H9 (cell line): Measurements from ENCODE around the gene NRROS. TPM values are rescaled to one million over a fixed set of nuclear protein-coding genes. Genes with fewer than 3 reads are reported as not detected.

ENCODE experiments used
- DNase-seq: peaks from one replicate; pipeline ENCODE4 v3.0.0-alpha.2; 2017
- H2AFZ ChIP-seq: one replicate; pipeline ENCODE4 v1.6.1; 2013; ENCODE audit warnings: mild to moderate bottlenecking, low read length, control low read depth, moderate library complexity
- H2AK5ac ChIP-seq: 2 replicates; pipeline ENCODE4 v1.6.1; 2013; ENCODE audit warnings: low read length, control low read depth, mixed read lengths; ENCODE audit not compliant: insufficient read length
- H2BK120ac ChIP-seq: one replicate; pipeline ENCODE4 v1.6.1; 2013; ENCODE audit warnings: low read depth, mild to moderate bottlenecking, low read length, control low read depth, inconsistent platforms; ENCODE audit not compliant: poor library complexity, severe bottlenecking
- H2BK12ac ChIP-seq: 2 replicates; pipeline ENCODE4 v1.6.1; 2013; ENCODE audit warnings: low read length, control low read depth, mixed read lengths, low read depth; ENCODE audit not compliant: insufficient read length
- H2BK15ac ChIP-seq: 2 replicates; pipeline ENCODE4 v1.6.1; 2013; ENCODE audit warnings: low read depth, low read length, control low read depth
- H2BK20ac ChIP-seq: one replicate; pipeline ENCODE4 v1.6.1; 2013; ENCODE audit warnings: low read depth, mild to moderate bottlenecking, low read length, control low read depth, inconsistent platforms; ENCODE audit not compliant: poor library complexity, severe bottlenecking
- H2BK5ac ChIP-seq: 2 replicates; pipeline ENCODE4 v1.6.1; 2013; ENCODE audit warnings: low read length, control low read depth, mixed read lengths; ENCODE audit not compliant: insufficient read length
- H3K14ac ChIP-seq: 2 replicates; pipeline ENCODE4 v1.6.1; 2013; ENCODE audit warnings: low read length, control low read depth; ENCODE audit not compliant: insufficient read depth
- H3K18ac ChIP-seq: 2 replicates; pipeline ENCODE4 v1.6.1; 2013; ENCODE audit warnings: low read depth, mild to moderate bottlenecking, mixed read lengths, low read length, control low read depth; ENCODE audit not compliant: insufficient read length
- H3K23ac ChIP-seq: 2 replicates; pipeline ENCODE4 v1.6.1; 2013; ENCODE audit warnings: low read length, control low read depth, mixed read lengths, low read depth; ENCODE audit not compliant: insufficient read length
- H3K23me2 ChIP-seq: 2 replicates; pipeline ENCODE4 v1.6.1; 2013; ENCODE audit warnings: low read depth, mild to moderate bottlenecking, mixed read lengths, low read length, control low read depth; ENCODE audit not compliant: insufficient read length, poor library complexity, severe bottlenecking
- H3K27ac ChIP-seq: 2 replicates; pipeline ENCODE4 v1.5.1; 2013; ENCODE audit warnings: low read length, control low read depth, mixed read lengths, low read depth; ENCODE audit not compliant: insufficient read length
- H3K27me3 ChIP-seq: 2 replicates; pipeline ENCODE4 v1.6.1; 2013; ENCODE audit warnings: low read length, control low read depth, inconsistent platforms; ENCODE audit not compliant: insufficient read depth
- H3K4ac ChIP-seq: 2 replicates; pipeline ENCODE4 v1.6.1; 2013; ENCODE audit warnings: low read depth, mild to moderate bottlenecking, control low read depth, inconsistent platforms, low read length, moderate library complexity
- H3K4me1 ChIP-seq: 2 replicates; pipeline ENCODE4 v1.6.1; 2013; ENCODE audit warnings: low read length, control low read depth, inconsistent platforms; ENCODE audit not compliant: insufficient read depth
- H3K4me2 ChIP-seq: 2 replicates; pipeline ENCODE4 v1.6.1; 2013; ENCODE audit warnings: low read length, control low read depth, mixed read lengths; ENCODE audit not compliant: insufficient read length, insufficient read depth
- H3K56ac ChIP-seq: 2 replicates; pipeline ENCODE4 v1.6.1; 2013; ENCODE audit warnings: low read depth, mild to moderate bottlenecking, mixed read lengths, low read length, control low read depth; ENCODE audit not compliant: insufficient read length
- H3K79me1 ChIP-seq: 2 replicates; pipeline ENCODE4 v1.6.1; 2013; ENCODE audit warnings: low read depth, mild to moderate bottlenecking, moderate library complexity, low read length, control low read depth, inconsistent platforms; ENCODE audit not compliant: insufficient read depth, poor library complexity, severe bottlenecking
- H3K79me2 ChIP-seq: 2 replicates; pipeline ENCODE4 v1.6.1; 2013; ENCODE audit warnings: low read length, control low read depth, inconsistent platforms; ENCODE audit not compliant: insufficient read depth
- H3K9ac ChIP-seq: 2 replicates; pipeline ENCODE4 v1.6.1; 2013; ENCODE audit warnings: low read length, control low read depth, mixed read lengths; ENCODE audit not compliant: insufficient read length; ENCODE audit errors: extremely low read depth
- H3K9me3 ChIP-seq: one replicate; pipeline ENCODE4 v1.6.1; 2013; ENCODE audit warnings: low read depth, low read length, inconsistent platforms; ENCODE audit not compliant: control insufficient read depth
- H3T11ph ChIP-seq: one replicate; pipeline ENCODE4 v1.6.1; 2013; ENCODE audit warnings: mild to moderate bottlenecking, low read length, control low read depth, inconsistent platforms
- H4K20me1 ChIP-seq: one replicate; pipeline ENCODE4 v1.6.1; 2013; ENCODE audit not compliant: control insufficient read depth, insufficient read length, insufficient read depth
- H4K5ac ChIP-seq: 2 replicates; pipeline ENCODE4 v1.6.1; 2013; ENCODE audit warnings: low read depth, mild to moderate bottlenecking, mixed read lengths, low read length, control low read depth; ENCODE audit not compliant: insufficient read length
- H4K8ac ChIP-seq: replicated peaks from 2 replicates; pipeline ENCODE4 v1.6.1; 2013; ENCODE audit warnings: low read length, control low read depth, mixed read lengths, low read depth; ENCODE audit not compliant: insufficient read length
- H4K91ac ChIP-seq: 2 replicates; pipeline ENCODE4 v1.6.1; 2013; ENCODE audit warnings: low read depth, mild to moderate bottlenecking, moderate library complexity, mixed read lengths, low read length, control low read depth; ENCODE audit not compliant: insufficient read length
- H3K27ac Mint-ChIP-seq, 3 experiments: 2 replicates in 2 of 3; 3 replicates in 1 of 3; pipeline ENCODE4 v1.8.0; 2020 to 2021; ENCODE audit warnings: mixed read lengths in 3 of 3, mild to moderate bottlenecking in 1 of 3, moderate library complexity in 1 of 3
- H3K27me3 Mint-ChIP-seq: 2 replicates; pipeline ENCODE4 v1.8.0; 2021; ENCODE audit warnings: low read depth, mild to moderate bottlenecking, moderate library complexity, mixed read lengths
- H3K36me3 Mint-ChIP-seq, 3 experiments: 2 replicates in 2 of 3; 3 replicates in 1 of 3; pipeline ENCODE4 v1.8.0; 2020 to 2021; ENCODE audit warnings: low read depth in 3 of 3, mixed read lengths in 3 of 3; ENCODE audit not compliant: insufficient read depth in 1 of 3
- H3K4me1 Mint-ChIP-seq, 2 experiments: 2 replicates each; pipeline ENCODE4 v1.8.0; 2020; ENCODE audit warnings: mixed read lengths in 2 of 2
- H3K4me3 Mint-ChIP-seq, 2 experiments: 2 replicates in 1 of 2; 3 replicates in 1 of 2; pipeline ENCODE4 v1.8.0; 2020 to 2021; ENCODE audit warnings: mild to moderate bottlenecking in 2 of 2, mixed read lengths in 2 of 2, moderate library complexity in 1 of 2
- H3K9me3 Mint-ChIP-seq, 2 experiments: 2 replicates in 1 of 2; 3 replicates in 1 of 2; pipeline ENCODE4 v1.8.0; 2020; ENCODE audit warnings: mild to moderate bottlenecking in 2 of 2, mixed read lengths in 2 of 2, moderate library complexity in 1 of 2
- WGBS: extraction: QIAGEN DNeasy Blood & Tissue Kit; methylation state at CpG from one replicate; pipeline ENCODE4 v1.1.7; 2013; ENCODE audit warnings: missing lambda C conversion rate, low lambda C conversion rate, mixed read lengths; ENCODE audit not compliant: insufficient read length; ENCODE audit errors: extremely low coverage; 5-methylcytosine and 5-hydroxymethylcytosine counted together
- total RNA-seq: library from RNA; stranded (reverse); gene quantifications from 2 replicates; pipeline ENCODE4 v1.2.1, GENCODE V29; 2021
- TF ChIP-seq, protein P1 (sequence below): fragments of 200-600 bp; sonication (generic); conservative IDR thresholded peaks from 3 replicates; pipeline ENCODE4 v1.8.0; 2021; ENCODE audit warnings: antibody characterized with exemption, mild to moderate bottlenecking

NRROS gene
- total RNA-seq, 1 experiment from 2014 or later = 4.0 TPM

DNA sequence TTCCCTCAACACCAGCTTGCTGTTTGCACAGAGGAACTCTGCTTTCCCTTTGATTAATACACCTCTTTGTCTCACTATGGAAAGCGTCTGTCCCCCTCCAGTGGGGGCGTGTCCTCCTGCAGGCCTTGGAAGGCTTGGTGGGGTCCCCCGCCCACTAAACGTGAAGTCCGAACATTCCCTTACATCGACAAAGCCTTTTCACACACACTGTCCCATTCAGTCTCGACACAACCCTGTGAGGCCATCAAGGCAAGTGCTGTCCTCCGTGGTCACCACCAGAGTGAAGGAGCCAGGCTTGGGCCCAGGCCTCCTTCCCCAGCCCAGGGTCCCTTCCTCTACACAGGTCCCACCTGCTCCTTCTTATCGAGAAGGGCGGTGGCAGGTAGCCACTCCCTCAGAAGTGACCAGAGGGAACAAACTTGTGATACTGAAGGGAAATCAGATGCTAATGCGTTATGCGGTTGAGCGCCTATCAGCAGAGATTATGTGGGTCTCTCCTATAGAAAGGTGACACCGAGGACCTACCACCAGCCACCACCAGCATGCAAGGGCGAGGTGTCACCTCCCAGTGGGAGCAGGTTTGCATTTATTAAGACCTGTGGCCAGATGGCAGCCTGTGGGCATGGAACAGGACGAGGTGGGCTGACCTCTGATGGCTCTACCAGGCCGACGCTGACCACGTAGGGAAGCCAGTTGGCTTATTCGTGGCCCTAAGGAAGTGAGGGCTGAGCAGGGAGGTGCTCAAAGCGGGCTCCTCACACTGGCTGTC is 6.6 kb downstream of the NRROS start:
- Histone ChIP-seq H2AK5ac (peak overlapping the region; percentile 38), H3K9me3 (no peaks in the 10 kb centered on the region), H3K27ac (peak overlapping the region; percentile 20), H3K4me1 (peaks cover 14% of the 10 kb centered on the region; the same call in 1 of the 2 replicates), H3K27me3 (no peaks in the 10 kb centered on the region), H3K23ac (no peak overlapping the region), H2BK12ac (peak overlapping the region; percentile 93), H3K23me2 (no peaks in the 10 kb centered on the region), H3K4me2 (no peak overlapping the region), H2BK5ac (no peak overlapping the region), H3K14ac (no peak overlapping the region; the same call in 1 of the 2 replicates), H2AFZ (no peak overlapping the region), H3K4ac (peak overlapping the region; percentile 45; the same call in 1 of the 2 replicates), H2BK120ac (no peak overlapping the region), H3K79me2 (no peaks in the 10 kb centered on the region; the same call in 1 of the 2 replicates), H3K9ac (no peak overlapping the region), H2BK15ac (no peak overlapping the region), H3T11ph (no peak overlapping the region), H3K79me1 (no peaks in the 10 kb centered on the region), H4K20me1 (no peaks in the 10 kb centered on the region), H4K5ac (no peak overlapping the region), H2BK20ac (no peak overlapping the region), H4K91ac (peak overlapping the region; percentile 80), H4K8ac (peak overlapping the region; percentile 5), H3K18ac (no peak overlapping the region), H3K56ac (no peak overlapping the region)
- Mint-ChIP-seq H3K27ac (peak overlapping the region; percentile 30 to 95 (median 77)), H3K27me3 (no peaks in the 10 kb centered on the region; the same call in 1 of the 2 replicates), H3K4me1 (peaks cover 35 to 43% of the 10 kb centered on the region in 2 experiments), H3K36me3 (no peaks in the 10 kb centered on the region; a peak in 1 of 7 replicates), H3K4me3 (no peak overlapping the region), H3K9me3 (no peaks in the 10 kb centered on the region)
- TF ChIP-seq, protein P1, sequence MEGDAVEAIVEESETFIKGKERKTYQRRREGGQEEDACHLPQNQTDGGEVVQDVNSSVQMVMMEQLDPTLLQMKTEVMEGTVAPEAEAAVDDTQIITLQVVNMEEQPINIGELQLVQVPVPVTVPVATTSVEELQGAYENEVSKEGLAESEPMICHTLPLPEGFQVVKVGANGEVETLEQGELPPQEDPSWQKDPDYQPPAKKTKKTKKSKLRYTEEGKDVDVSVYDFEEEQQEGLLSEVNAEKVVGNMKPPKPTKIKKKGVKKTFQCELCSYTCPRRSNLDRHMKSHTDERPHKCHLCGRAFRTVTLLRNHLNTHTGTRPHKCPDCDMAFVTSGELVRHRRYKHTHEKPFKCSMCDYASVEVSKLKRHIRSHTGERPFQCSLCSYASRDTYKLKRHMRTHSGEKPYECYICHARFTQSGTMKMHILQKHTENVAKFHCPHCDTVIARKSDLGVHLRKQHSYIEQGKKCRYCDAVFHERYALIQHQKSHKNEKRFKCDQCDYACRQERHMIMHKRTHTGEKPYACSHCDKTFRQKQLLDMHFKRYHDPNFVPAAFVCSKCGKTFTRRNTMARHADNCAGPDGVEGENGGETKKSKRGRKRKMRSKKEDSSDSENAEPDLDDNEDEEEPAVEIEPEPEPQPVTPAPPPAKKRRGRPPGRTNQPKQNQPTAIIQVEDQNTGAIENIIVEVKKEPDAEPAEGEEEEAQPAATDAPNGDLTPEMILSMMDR = no peak
- no CpG with 5 or more reads among the region's 21 CpGs for WGBS
- DNase-seq = no peak
